SU-DHL-6 (cell line): Measurements from ENCODE around the gene ETV1.

Source experiments
- H2AFZ ChIP-seq: fragments of 200-600 bp; sonication (generic); 2 replicates; pipeline ENCODE4 v1.6.1; 2014; ENCODE audit warnings: low read depth, mild to moderate bottlenecking, moderate library complexity, mixed read lengths, antibody characterized with exemption, low read length; ENCODE audit not compliant: severe bottlenecking
- H3F3A ChIP-seq: fragments of 200-600 bp; shearing (Covaris generic); 2 replicates; pipeline ENCODE4 v1.6.0; 2016; ENCODE audit warnings: antibody characterized with exemption, mild to moderate bottlenecking; ENCODE audit not compliant: insufficient read depth
- H3K27ac ChIP-seq: fragments of 200-600 bp; sonication (generic); 2 replicates; pipeline ENCODE4 v1.5.1; 2016; ENCODE audit warnings: low read depth, mild to moderate bottlenecking, low read length, moderate library complexity, mixed read lengths
- H3K27me3 ChIP-seq: fragments of 200-600 bp; sonication (generic), shearing (Covaris generic); 2 replicates; pipeline ENCODE4 v1.6.0; 2014; ENCODE audit warnings: mild to moderate bottlenecking, low read length
- H3K36me3 ChIP-seq: fragments of 200-600 bp; sonication (generic); 2 replicates; pipeline ENCODE4 v1.6.1; 2014; ENCODE audit warnings: mild to moderate bottlenecking, low read length, mixed read lengths
- H3K4me2 ChIP-seq: fragments of 300-600, 200-600 bp; shearing (Covaris generic), sonication (generic); 2 replicates; pipeline ENCODE4 v1.6.0; 2014; ENCODE audit warnings: low read length, low read depth, mild to moderate bottlenecking; ENCODE audit not compliant: poor library complexity, severe bottlenecking
- H3K4me3 ChIP-seq: fragments of 200-600 bp; sonication (generic); 2 replicates; pipeline ENCODE4 v1.5.1; 2014; ENCODE audit warnings: antibody characterized with exemption, low read length, mild to moderate bottlenecking, mixed read lengths; ENCODE audit not compliant: insufficient read depth, poor library complexity, severe bottlenecking
- H3K79me2 ChIP-seq: fragments of 200-600 bp; sonication (generic); 2 replicates; pipeline ENCODE4 v1.6.1; 2014; ENCODE audit warnings: mild to moderate bottlenecking, low read length, moderate library complexity; ENCODE audit not compliant: insufficient read depth
- H3K9ac ChIP-seq: fragments of 200-600 bp; sonication (generic); 2 replicates; pipeline ENCODE4 v1.7.0; 2014; ENCODE audit warnings: mild to moderate bottlenecking, low read length
- H3K9me2 ChIP-seq: fragments of 200-600 bp; sonication (generic); replicated peaks from 2 replicates; pipeline ENCODE4 v1.6.1; 2014; ENCODE audit warnings: low read length; ENCODE audit not compliant: insufficient read depth
- H3K9me3 ChIP-seq: fragments of 200-600 bp; sonication (generic); 2 replicates; pipeline ENCODE4 v1.6.1; 2014; ENCODE audit warnings: low read length, mixed read lengths; ENCODE audit not compliant: insufficient read depth
- H4K20me1 ChIP-seq: fragments of 200-600 bp; sonication (generic); 2 replicates; pipeline ENCODE4 v1.6.1; 2014; ENCODE audit warnings: low read depth, mild to moderate bottlenecking, antibody characterized with exemption, low read length, moderate library complexity, mixed read lengths
- EZH2phosphoT487 ChIP-seq: fragments of 200-600 bp; sonication (generic), shearing (Covaris generic); conservative IDR thresholded peaks from 2 replicates; pipeline ENCODE4 v1.6.1; 2018; ENCODE audit warnings: mild to moderate bottlenecking, antibody characterized with exemption, low read length, moderate library complexity, mixed read lengths
- TF ChIP-seq, protein P1 (sequence below): fragments of 200-600 bp; sonication (generic); IDR thresholded peaks from one replicate; pipeline ENCODE4 v1.5.1; 2017; ENCODE audit warnings: antibody characterized with exemption, mild to moderate bottlenecking, low read length, moderate library complexity; ENCODE audit not compliant: insufficient read depth, poor library complexity, severe bottlenecking

ETV1 gene

DNA sequence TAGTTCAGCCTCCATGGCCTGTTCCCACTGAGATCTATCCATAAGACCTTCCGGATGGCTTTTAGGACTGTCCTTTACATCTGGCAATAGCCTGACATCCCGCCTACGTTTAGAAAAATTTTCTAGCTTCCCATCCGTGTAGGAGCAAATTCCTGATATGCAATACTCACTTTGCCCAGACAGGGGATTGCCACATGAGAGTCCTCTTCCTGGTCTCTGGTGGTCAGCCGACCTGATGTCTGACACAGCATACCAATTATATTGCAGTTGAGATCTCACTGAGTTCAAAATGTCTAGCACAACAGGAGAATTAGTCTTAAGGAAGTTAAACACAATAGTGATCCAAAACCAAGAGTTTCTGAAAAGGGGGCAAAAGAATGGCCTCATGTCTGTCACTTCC, 9.4 kb upstream of the ETV1 start:
- no peak overlapping the region for H2AFZ ChIP-seq

DNA sequence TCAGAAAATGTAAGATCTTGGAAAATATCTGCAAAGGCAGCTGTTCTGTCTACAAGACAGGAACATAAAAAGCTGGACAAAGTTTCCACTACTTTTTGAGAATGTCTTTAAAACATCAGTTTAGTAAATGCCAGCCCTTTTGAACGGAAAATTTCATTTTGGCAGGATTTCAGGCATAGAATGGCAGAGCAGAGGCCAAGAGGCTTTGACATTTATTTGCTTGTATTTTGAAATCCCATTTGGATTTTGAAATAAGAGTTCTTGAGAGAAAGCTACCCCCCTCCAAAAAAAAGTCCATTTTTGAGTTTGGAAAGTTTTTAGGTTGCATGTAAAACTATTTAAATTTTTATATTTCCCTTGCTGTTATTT, 3.1 kb upstream of the ETV1 start:
- no peak overlapping the region for H3K4me3 ChIP-seq
- H2AFZ ChIP-seq = no peak overlapping the region
- no peaks in the 10 kb centered on the region for H3F3A ChIP-seq
- no peak overlapping the region for H3K4me2 ChIP-seq
- H3K36me3 ChIP-seq = no peaks in the 10 kb centered on the region
- no peaks in the 10 kb centered on the region for H3K9me2 ChIP-seq
- H3K9ac ChIP-seq = no peak overlapping the region
- no peak overlapping the region for H3K27ac ChIP-seq
- no peaks in the 10 kb centered on the region for H4K20me1 ChIP-seq
- TF ChIP-seq, protein P1, sequence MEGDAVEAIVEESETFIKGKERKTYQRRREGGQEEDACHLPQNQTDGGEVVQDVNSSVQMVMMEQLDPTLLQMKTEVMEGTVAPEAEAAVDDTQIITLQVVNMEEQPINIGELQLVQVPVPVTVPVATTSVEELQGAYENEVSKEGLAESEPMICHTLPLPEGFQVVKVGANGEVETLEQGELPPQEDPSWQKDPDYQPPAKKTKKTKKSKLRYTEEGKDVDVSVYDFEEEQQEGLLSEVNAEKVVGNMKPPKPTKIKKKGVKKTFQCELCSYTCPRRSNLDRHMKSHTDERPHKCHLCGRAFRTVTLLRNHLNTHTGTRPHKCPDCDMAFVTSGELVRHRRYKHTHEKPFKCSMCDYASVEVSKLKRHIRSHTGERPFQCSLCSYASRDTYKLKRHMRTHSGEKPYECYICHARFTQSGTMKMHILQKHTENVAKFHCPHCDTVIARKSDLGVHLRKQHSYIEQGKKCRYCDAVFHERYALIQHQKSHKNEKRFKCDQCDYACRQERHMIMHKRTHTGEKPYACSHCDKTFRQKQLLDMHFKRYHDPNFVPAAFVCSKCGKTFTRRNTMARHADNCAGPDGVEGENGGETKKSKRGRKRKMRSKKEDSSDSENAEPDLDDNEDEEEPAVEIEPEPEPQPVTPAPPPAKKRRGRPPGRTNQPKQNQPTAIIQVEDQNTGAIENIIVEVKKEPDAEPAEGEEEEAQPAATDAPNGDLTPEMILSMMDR = no peak
- TF ChIP-seq EZH2phosphoT487 = no peak
- peaks cover 5% of the 10 kb centered on the region; the same call in 1 of the 2 replicates for H3K9me3 ChIP-seq
- no peaks in the 10 kb centered on the region for H3K79me2 ChIP-seq
- H3K27me3 ChIP-seq = no peaks in the 10 kb centered on the region

More for the DNA sequence above, 9.4 kb upstream of the ETV1 start:
- Histone ChIP-seq H3K9me2 (no peaks in the 10 kb centered on the region), H3K27ac (no peak overlapping the region), H3K4me3 (no peak overlapping the region), H3K79me2 (no peaks in the 10 kb centered on the region), H3K4me2 (no peak overlapping the region), H3K27me3 (no peaks in the 10 kb centered on the region), H3K9ac (no peak overlapping the region), H4K20me1 (no peaks in the 10 kb centered on the region), H3F3A (no peaks in the 10 kb centered on the region), H3K9me3 (no peaks in the 10 kb centered on the region), H3K36me3 (no peaks in the 10 kb centered on the region)
- TF ChIP-seq EZH2phosphoT487 = no peak
- TF ChIP-seq, protein P1 = no peak

DNA sequence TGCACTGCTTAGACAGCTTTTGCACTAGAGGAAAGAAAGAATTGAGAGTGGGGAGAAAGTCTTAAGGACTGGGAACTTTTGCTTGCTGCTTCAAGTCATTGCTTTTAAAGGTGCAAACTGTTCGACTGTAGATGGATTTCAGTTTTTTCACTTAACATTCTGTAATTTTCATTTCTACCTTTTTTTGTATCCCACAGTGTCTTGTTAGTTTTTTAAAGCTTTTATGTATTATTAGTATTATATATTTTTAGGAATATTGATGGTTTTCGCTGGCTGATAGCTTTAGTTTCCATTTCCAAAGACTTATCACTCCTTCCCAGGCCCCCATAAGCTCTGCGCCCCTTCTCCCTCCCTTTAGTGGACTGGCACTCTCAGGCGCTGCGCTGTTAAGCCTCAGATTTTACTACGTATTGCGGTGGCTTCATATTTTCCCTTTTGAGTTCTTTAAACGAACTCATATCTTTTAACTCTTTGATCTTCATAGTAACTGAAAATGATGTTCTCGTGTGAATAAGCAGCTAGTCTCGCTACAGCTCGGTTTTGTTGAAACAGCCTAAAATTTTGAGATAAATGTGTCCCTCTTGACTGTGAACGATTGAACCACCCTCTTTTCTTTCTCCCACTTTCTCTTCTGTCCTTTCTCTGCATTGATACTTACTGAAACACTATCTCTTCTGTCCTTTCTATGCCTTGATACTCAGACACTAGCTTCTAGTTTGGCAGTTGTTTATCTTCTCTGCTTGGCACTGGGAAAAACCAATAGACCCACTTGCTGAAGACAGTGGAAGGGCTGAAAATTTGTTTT, 2.5 kb upstream of the ETV1 start:
- Histone ChIP-seq H3K79me2 (no peaks in the 10 kb centered on the region), H3K4me3 (no peak overlapping the region), H3K9ac (no peak overlapping the region), H3F3A (no peaks in the 10 kb centered on the region), H3K36me3 (no peaks in the 10 kb centered on the region), H3K4me2 (no peak overlapping the region), H3K27ac (no peak overlapping the region), H3K9me3 (peaks cover 5% of the 10 kb centered on the region; the same call in 1 of the 2 replicates), H3K9me2 (no peaks in the 10 kb centered on the region), H3K27me3 (no peaks in the 10 kb centered on the region), H4K20me1 (no peaks in the 10 kb centered on the region), H2AFZ (no peak overlapping the region)
- TF ChIP-seq, protein P1 = no peak
- TF ChIP-seq EZH2phosphoT487 = no peak
